H1 (cell line): ENCODE results near the gene CXCL3. TPM values are rescaled to one million over a fixed set of nuclear protein-coding genes. Genes with fewer than 3 reads are reported as not detected.

Source experiments
- CTCF ChIA-PET: fragments of 300-600 bp; sonication (Branson Sonifier 250); formaldehyde crosslinking; loops from one replicate; lab custom pipeline; 2021; ENCODE audit not compliant: partially characterized antibody; lab: Charles Lee
- POLR2A ChIA-PET: fragments of 300-600 bp; sonication (Branson Sonifier 250); formaldehyde crosslinking; loops from one replicate; lab custom pipeline; 2021; ENCODE audit warnings: inconsistent platforms; ENCODE audit not compliant: partially characterized antibody; lab: Charles Lee
- DNase-seq, 2 experiments: peaks; one replicate each; pipeline versions ENCODE4 v3.0.0 to v3.0.0-alpha.2; 2010 to 2022; ENCODE audit warnings: low spot score in 2 of 2, low read depth in 1 of 2, mixed read lengths in 1 of 2
- FAIRE-seq: peaks from 2 replicates; lab custom pipeline; 2011; peaks lifted over from hg19 to GRCh38; lab: Jason Lieb, UNC
- H2AFZ ChIP-seq: 2 replicates; pipeline ENCODE4 v1.8.1; 2012; ENCODE audit warnings: low read length, inconsistent platforms
- H2AK5ac ChIP-seq: 2 replicates; pipeline ENCODE4 v1.6.1; 2013; ENCODE audit warnings: low read depth, low read length
- H2BK120ac ChIP-seq: replicated peaks from 2 replicates; pipeline ENCODE3; 2013; ENCODE audit warnings: low read depth, low read length, inconsistent platforms
- H2BK12ac ChIP-seq: 2 replicates; pipeline ENCODE4 v1.6.1; 2013; ENCODE audit warnings: low read depth, low read length
- H2BK15ac ChIP-seq: 2 replicates; pipeline ENCODE4 v1.6.1; 2013; ENCODE audit warnings: low read length
- H2BK20ac ChIP-seq: 2 replicates; pipeline ENCODE4 v1.6.1; 2013; ENCODE audit warnings: low read length
- H2BK5ac ChIP-seq: 2 replicates; pipeline ENCODE4 v1.6.1; 2013; ENCODE audit warnings: low read depth, low read length
- H3K14ac ChIP-seq: 2 replicates; pipeline ENCODE4 v1.6.1; 2013; ENCODE audit warnings: inconsistent platforms; ENCODE audit not compliant: insufficient read length
- H3K18ac ChIP-seq: 2 replicates; pipeline ENCODE4 v1.6.1; 2013; ENCODE audit warnings: low read length; ENCODE audit errors: extremely low read depth
- H3K23ac ChIP-seq: 2 replicates; pipeline ENCODE4 v1.6.1; 2013; ENCODE audit warnings: inconsistent platforms; ENCODE audit not compliant: insufficient read length
- H3K23me2 ChIP-seq: 2 replicates; pipeline ENCODE4 v1.6.1; 2013; ENCODE audit warnings: low read depth, low read length
- H3K27ac ChIP-seq: 2 replicates; pipeline ENCODE4 v1.6.1; 2011; ENCODE audit warnings: low read depth, low read length, inconsistent platforms
- H3K27me3 ChIP-seq, 4 experiments: replicated peaks in 1 of 4; 1 replicate in 1 of 4; 2 replicates in 3 of 4; pipeline versions ENCODE4 v1.6.1 to v1.8.1; 2011 to 2013; ENCODE audit warnings: low read length in 3 of 4, mild to moderate bottlenecking in 3 of 4, inconsistent platforms in 2 of 4, mixed read lengths in 2 of 4, moderate library complexity in 1 of 4; ENCODE audit not compliant: control insufficient read depth in 3 of 4, insufficient read depth in 3 of 4; ENCODE audit errors: extremely low read depth in 1 of 4
- H3K36me3 ChIP-seq, 4 experiments: 2 replicates each; pipeline versions ENCODE4 v1.6.1 to v1.8.1; 2011 to 2013; ENCODE audit warnings: mild to moderate bottlenecking in 4 of 4, low read length in 3 of 4, moderate library complexity in 2 of 4, control low read depth in 1 of 4, inconsistent platforms in 1 of 4; ENCODE audit not compliant: insufficient read depth in 4 of 4, control insufficient read depth in 2 of 4
- H3K4ac ChIP-seq: replicated peaks from 2 replicates; pipeline ENCODE3; 2013; ENCODE audit warnings: low read length, low read depth, mixed read lengths, inconsistent platforms; ENCODE audit not compliant: insufficient read length
- H3K4me1 ChIP-seq, 4 experiments: replicated peaks in 1 of 4; 1 replicate in 1 of 4; 2 replicates in 3 of 4; pipeline versions ENCODE4 v1.6.1 to v1.8.1; 2011 to 2013; ENCODE audit warnings: low read length in 3 of 4, inconsistent platforms in 2 of 4, mixed read lengths in 1 of 4; ENCODE audit not compliant: insufficient read depth in 4 of 4, control insufficient read depth in 3 of 4
- H3K4me2 ChIP-seq, 2 experiments: 2 replicates each; pipeline versions ENCODE4 v1.6.1 to v1.8.1; 2011 to 2013; ENCODE audit warnings: low read depth in 2 of 2, low read length in 2 of 2, control low read depth in 1 of 2, inconsistent platforms in 1 of 2, mild to moderate bottlenecking in 1 of 2; ENCODE audit not compliant: insufficient read depth in 1 of 2
- H3K4me3 ChIP-seq, 4 experiments: fragments of 200-600, 300-600 bp in 1 of 4; sonication (generic), shearing (Covaris generic), sonication (Bioruptor Twin) in 1 of 4; 2 replicates each; pipeline versions ENCODE4 v1.5.1 to v1.8.1; 2011 to 2016; ENCODE audit warnings: low read length in 4 of 4, low read depth in 3 of 4, control low read depth in 2 of 4, inconsistent platforms in 2 of 4, mild to moderate bottlenecking in 2 of 4, mixed read lengths in 1 of 4, moderate library complexity in 1 of 4; ENCODE audit not compliant: insufficient read depth in 2 of 4; ENCODE audit errors: extremely low read depth in 1 of 4
- H3K56ac ChIP-seq: replicated peaks from 2 replicates; pipeline ENCODE3; 2013; ENCODE audit warnings: low read depth, mild to moderate bottlenecking, mixed read lengths, low read length, inconsistent platforms; ENCODE audit not compliant: insufficient read length
- H3K79me1 ChIP-seq: 2 replicates; pipeline ENCODE4 v1.6.1; 2013; ENCODE audit warnings: low read depth, low read length, control low read depth
- H3K79me2 ChIP-seq, 2 experiments: 2 replicates each; pipeline versions ENCODE4 v1.6.1 to v1.8.1; 2012 to 2013; ENCODE audit warnings: low read length in 2 of 2, mild to moderate bottlenecking in 2 of 2, inconsistent platforms in 1 of 2; ENCODE audit not compliant: insufficient read depth in 2 of 2, control insufficient read depth in 1 of 2
- H3K9ac ChIP-seq, 4 experiments: replicated peaks in 1 of 4; 1 replicate in 1 of 4; 2 replicates in 3 of 4; pipeline versions ENCODE4 v1.6.1 to v1.8.1; 2011 to 2013; ENCODE audit warnings: low read depth in 3 of 4, low read length in 3 of 4, control low read depth in 2 of 4, mild to moderate bottlenecking in 2 of 4, moderate library complexity in 2 of 4, inconsistent platforms in 1 of 4; ENCODE audit errors: extremely low read depth in 1 of 4
- H3K9me3 ChIP-seq, 2 experiments: 2 replicates each; pipeline versions ENCODE4 v1.6.1 to v1.8.1; 2012 to 2013; ENCODE audit warnings: mild to moderate bottlenecking in 2 of 2, moderate library complexity in 2 of 2, control low read depth in 1 of 2, inconsistent platforms in 1 of 2, low read depth in 1 of 2, low read length in 1 of 2, mixed read lengths in 1 of 2; ENCODE audit not compliant: insufficient read depth in 2 of 2
- H4K20me1 ChIP-seq, 2 experiments: replicated peaks in 1 of 2; 2 replicates each; pipeline versions ENCODE3 to v1.8.1; 2011 to 2013; ENCODE audit warnings: inconsistent platforms in 2 of 2, low read length in 2 of 2, mild to moderate bottlenecking in 1 of 2; ENCODE audit not compliant: insufficient read depth in 2 of 2, control insufficient read depth in 1 of 2
- H4K5ac ChIP-seq: 2 replicates; pipeline ENCODE4 v1.6.1; 2013; ENCODE audit warnings: low read length, low read depth, mixed read lengths, inconsistent platforms; ENCODE audit not compliant: insufficient read length
- H4K8ac ChIP-seq: 2 replicates; pipeline ENCODE4 v1.8.0; 2013; ENCODE audit warnings: mild to moderate bottlenecking, moderate library complexity, low read length, inconsistent platforms; ENCODE audit not compliant: insufficient read depth; ENCODE audit errors: extremely low read depth
- H4K91ac ChIP-seq: replicated peaks from 2 replicates; pipeline ENCODE3; 2013; ENCODE audit warnings: low read length, mixed read lengths, inconsistent platforms; ENCODE audit not compliant: insufficient read length
- ASH2L ChIP-seq: fragments of 200-600, 300-600 bp; sonication (generic); IDR thresholded peaks from one replicate; pipeline ENCODE4 v1.7.1; 2017; ENCODE audit warnings: low read length
- HDAC2 ChIP-seq, 2 experiments: fragments of 300-600 bp in 1 of 2; sonication (generic) in 1 of 2; IDR thresholded peaks; 2 replicates each; pipeline ENCODE4 v1.6.1; 2011 to 2012; ENCODE audit warnings: low read depth in 2 of 2, low read length in 2 of 2, mild to moderate bottlenecking in 2 of 2, moderate library complexity in 2 of 2, borderline replicate concordance in 1 of 2, inconsistent platforms in 1 of 2
- KDM4A ChIP-seq: IDR thresholded peaks from one replicate; pipeline ENCODE4 v1.7.1; 2012; ENCODE audit warnings: low read depth, mild to moderate bottlenecking, moderate library complexity, low read length, inconsistent platforms; ENCODE audit not compliant: severe bottlenecking
- MAFK ChIP-seq: IDR thresholded peaks from 2 replicates; pipeline ENCODE4 v1.6.1; 2012; ENCODE audit warnings: low read depth, mild to moderate bottlenecking, improper control_type of control experiment, low read length
- RBBP5 ChIP-seq: IDR thresholded peaks from 2 replicates; pipeline ENCODE4 v1.7.1; 2012; ENCODE audit warnings: low read depth, mild to moderate bottlenecking, inconsistent platforms, low read length, moderate library complexity, borderline replicate concordance
- SIN3A ChIP-seq, 2 experiments: IDR thresholded peaks in 1 of 2; conservative IDR thresholded peaks in 1 of 2; 2 replicates each; pipeline ENCODE4 v1.6.1; 2011 to 2012; ENCODE audit warnings: low read length in 2 of 2, improper control_type of control experiment in 1 of 2, low read depth in 1 of 2, mild to moderate bottlenecking in 1 of 2
- WGBS, 2 experiments: shearing (Covaris generic) in 1 of 2; methylation state at CpG; one replicate each; pipeline versions ENCODE4 v1.1.6 to v1.1.7; 2013 to 2015; ENCODE audit warnings: low lambda C conversion rate in 2 of 2, mixed read lengths in 2 of 2, inconsistent platforms in 1 of 2, low coverage in 1 of 2, missing lambda C conversion rate in 1 of 2; ENCODE audit not compliant: insufficient replicate concordance in 2 of 2, insufficient coverage in 1 of 2, insufficient read length in 1 of 2; ENCODE audit errors: extremely low coverage in 1 of 2, missing lambda C conversion rate in 1 of 2; 5-methylcytosine and 5-hydroxymethylcytosine counted together
- polyA plus RNA-seq, 7 experiments: library from polyadenylated mRNA; depleted of rRNA in 3 of 7; stranded (reverse) in 5 of 7; unstranded in 2 of 7; fragments of >200 nt in 5 of 7; fragments of 200-250 nt in 2 of 7; gene quantifications; 1 replicate in 5 of 7; 2 replicates in 1 of 7; 4 replicates in 1 of 7; pipeline versions ENCODE4 v1.2.1 to v1.2.3, GENCODE V29; 2011 to 2013; ENCODE audit warnings: missing spikeins in 2 of 7, mixed read lengths in 2 of 7
- total RNA-seq: library from RNA; stranded (reverse); fragmentation: NEBNext Ultra II Directional; extraction: Animal tissue kit (Norgen Biotek cat#: 25700); gene quantifications from 2 replicates; pipeline ENCODE4 v1.2.1, GENCODE V29; 2021

Gene CXCL3
- total and polyA plus RNA-seq, 2 of the 8 experiments (the other 6 are each of a cell fraction or from before 2014, with no cell fraction given): 3.1 to 5.2 TPM

- H4K20me1 ChIP-seq: no peaks in the 10 kb centered on the region
- H3K79me2 ChIP-seq: no peaks in the 10 kb centered on the region
- CTCF ChIA-PET: interaction anchor here (1.2 kb wide), 1 partner anchor 10 kb away, joined by 4 read pairs; no protein-coding TSS in a partner anchor
- H3K79me1 ChIP-seq: no peaks in the 10 kb centered on the region
- H4K8ac ChIP-seq: no peak overlapping the region
- H3K27ac ChIP-seq: no peak overlapping the region
- H3K4ac ChIP-seq: no peak overlapping the region
- H2BK20ac ChIP-seq: no peak overlapping the region
- no peak overlapping the region for H2AFZ ChIP-seq
- no peaks in the 10 kb centered on the region for H3K23me2 ChIP-seq
- no peak overlapping the region for H3K4me3 ChIP-seq
- no peaks in the 10 kb centered on the region; a peak in 1 of 4 replicates for H3K9me3 ChIP-seq
- no peaks in the 10 kb centered on the region for H3K4me1 ChIP-seq
- no peak overlapping the region for H2BK120ac ChIP-seq
- no peak overlapping the region for H3K56ac ChIP-seq
- no peak overlapping the region for H3K18ac ChIP-seq
- no peak overlapping the region for H4K91ac ChIP-seq
- H3K14ac ChIP-seq: no peak overlapping the region
- no peak overlapping the region for H3K9ac ChIP-seq
- no peaks in the 10 kb centered on the region for H3K27me3 ChIP-seq
- DNase-seq (no peak), FAIRE-seq (no peak)
- H2BK5ac ChIP-seq: no peak overlapping the region
- H3K4me2 ChIP-seq: no peak overlapping the region
- H2AK5ac ChIP-seq: no peak overlapping the region
- WGBS, 2 experiments: 90% methylated on average over 4 of the region's 4 CpGs; no CpG with 5 or more reads in 1 of the 2 experiments
- TF ChIP-seq RBBP5: no peak
- no peak for TF ChIP-seq HDAC2 (IDR thresholded peaks at IDR 0.05; ENCODE audit: borderline replicate concordance in 1 of 2, low read depth in 2 of 2, low read length in 2 of 2)
- TF ChIP-seq ASH2L: no peak
- TF ChIP-seq SIN3A (conservative IDR thresholded peaks at IDR 0.05 in 1 of 2, IDR thresholded peaks at IDR 0.05 in 1 of 2; ENCODE audit: low read depth in 1 of 2, low read length in 2 of 2): no peak
- TF ChIP-seq MAFK: no peak
- no peak for TF ChIP-seq KDM4A
- H2BK15ac ChIP-seq: no peak overlapping the region
- no peak overlapping the region for H2BK12ac ChIP-seq
- H4K5ac ChIP-seq: no peak overlapping the region
- H3K36me3 ChIP-seq: peaks cover 0 to 3% (median 0%) of the 10 kb centered on the region in 4 experiments; a peak in 2 of 8 replicates
- POLR2A ChIA-PET: no interaction called here
- H3K23ac ChIP-seq: no peak overlapping the region
Measured at GRCh38 chr4:74012130-74012529, 26.4 kb downstream of the CXCL3 start.
